HG02970 (cell line): ENCODE data around the gene ANG.
"Not testable (repeated sequence)": the region's sequence is repeated elsewhere in the genome, so short reads cannot be mapped to it uniquely, and the experiment has no call there.

ENCODE experiments used
- ATAC-seq: cut with Tn5 transposase; IDR thresholded peaks from one replicate; pipeline ENCODE4 v1.9.1; 2021; ENCODE audit warnings: mild to moderate bottlenecking, moderate library complexity, moderate number of reproducible peaks; ENCODE audit not compliant: unreplicated experiment, low FRiP score

The ANG gene

DNA sequence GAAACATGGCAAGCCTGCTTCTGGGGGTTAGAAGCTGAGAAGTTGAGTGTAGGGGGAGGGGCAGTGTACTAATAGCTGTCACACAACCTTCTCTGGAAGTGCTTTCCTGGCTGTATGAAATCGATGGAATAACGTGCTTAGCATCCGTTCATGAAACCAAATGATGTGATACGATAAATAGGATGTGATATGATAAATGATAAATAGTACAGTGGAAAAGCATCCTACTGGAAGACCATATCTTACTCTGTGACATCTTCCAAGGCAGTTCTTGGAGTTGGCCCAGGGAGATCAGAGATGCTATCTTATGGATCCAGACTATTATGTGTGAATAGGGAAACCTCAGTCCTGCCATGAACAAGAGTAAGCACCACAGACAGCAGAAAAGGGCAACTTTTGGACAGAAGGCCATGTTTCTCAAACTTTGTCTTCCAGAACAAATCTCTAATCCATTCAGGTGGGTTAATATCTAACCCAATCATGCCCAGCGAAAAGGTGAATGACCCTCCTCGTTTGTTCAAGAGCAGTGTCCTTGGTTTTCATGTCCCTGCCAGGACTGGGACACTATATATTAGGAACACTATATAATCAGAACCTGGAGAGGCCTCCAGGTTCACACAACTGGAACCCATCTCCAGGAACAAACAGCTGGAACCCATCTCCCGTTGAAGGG is at the start of gene ANG:
Gene ANG, plus strand, starts transcription at position 598 of the 673 bp plus-strand sequence. CDS start 4,801 bp downstream, outside the sequence.
- no peak for ATAC-seq

DNA sequence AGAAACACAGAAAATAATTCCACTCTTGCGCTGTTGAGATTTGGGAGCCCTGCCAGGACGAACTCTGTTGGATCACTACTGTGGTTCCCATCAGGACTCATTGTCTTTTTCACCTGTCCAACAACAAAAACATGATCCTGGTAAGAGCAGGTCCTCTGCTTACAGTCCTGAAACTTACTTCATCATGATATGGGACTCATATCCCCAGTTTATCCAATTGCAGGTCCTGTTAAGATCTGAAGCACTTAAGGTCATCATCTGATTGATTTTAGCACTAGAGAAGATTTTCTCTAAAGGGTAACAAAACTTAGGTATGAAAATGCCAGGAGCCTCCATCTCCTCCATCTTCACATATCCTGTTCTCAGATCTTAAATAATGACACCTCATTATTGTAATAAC is 47.0 kb upstream of the ANG start, which contains the start of gene OR6S1:
Gene OR6S1, minus strand, starts transcription at position 101 of the 400 bp plus-strand sequence. Its CDS starts 0 bp downstream, at position 101.
- no peak for ATAC-seq

DNA sequence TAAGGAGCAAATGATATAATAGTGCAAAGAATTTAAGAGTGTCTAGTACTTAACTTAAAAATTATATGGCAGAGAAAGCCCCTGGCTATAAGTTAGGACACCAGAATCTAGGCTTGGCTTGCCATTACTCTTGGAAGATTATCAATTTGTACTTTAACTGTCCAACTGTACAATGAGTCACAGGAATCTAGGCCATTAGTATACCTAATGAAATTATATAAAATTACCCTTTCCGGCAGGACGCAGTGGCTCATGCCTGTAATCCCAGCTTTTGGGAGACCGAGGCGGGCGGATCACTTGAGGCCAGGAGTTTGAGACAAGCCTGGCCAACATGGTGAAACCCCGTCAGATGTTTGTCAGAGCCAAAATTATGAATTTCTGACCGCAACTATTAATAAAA is 46.4 kb upstream of the ANG start:
- ATAC-seq = no peak

DNA sequence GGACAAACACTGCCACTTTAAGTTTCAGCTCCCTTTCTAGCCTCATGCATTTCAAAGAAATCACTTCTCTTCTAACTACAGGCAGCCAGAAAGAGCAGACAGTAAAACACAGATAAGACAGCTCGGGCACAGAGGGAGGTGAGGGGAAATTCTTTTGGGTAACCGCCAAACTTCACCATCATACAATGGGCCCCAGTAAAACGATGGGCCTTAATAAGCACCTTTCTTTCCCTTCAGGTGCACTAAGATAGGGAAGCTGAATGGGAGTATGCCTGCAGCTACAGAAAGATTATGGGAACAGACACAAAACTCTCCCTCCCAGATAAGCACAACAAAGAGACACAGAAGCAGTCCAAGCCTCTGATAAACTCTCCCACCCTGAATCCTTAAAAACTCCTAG is 45.8 kb upstream of the ANG start:
- not testable (repeated sequence) for ATAC-seq

DNA sequence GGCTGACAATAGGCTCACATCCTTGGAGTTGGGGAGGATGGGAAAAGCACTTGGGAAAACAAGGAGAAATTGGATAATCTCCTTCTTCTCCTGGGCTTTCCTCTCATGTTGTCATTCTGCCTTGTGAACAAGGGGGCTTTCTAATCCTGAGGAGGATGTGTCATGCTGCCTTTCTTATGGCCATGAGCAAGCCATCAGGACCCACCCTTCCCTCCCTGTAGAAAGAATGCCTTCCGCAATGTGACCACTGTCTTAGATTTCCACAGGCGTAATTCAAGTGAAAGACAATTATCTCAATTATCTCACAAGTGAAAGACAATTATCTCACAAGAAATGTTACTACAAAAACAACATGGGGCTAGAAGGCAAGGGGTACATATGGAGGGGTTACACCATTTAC is 44.0 kb upstream of the ANG start:
- ATAC-seq = no peak

DNA sequence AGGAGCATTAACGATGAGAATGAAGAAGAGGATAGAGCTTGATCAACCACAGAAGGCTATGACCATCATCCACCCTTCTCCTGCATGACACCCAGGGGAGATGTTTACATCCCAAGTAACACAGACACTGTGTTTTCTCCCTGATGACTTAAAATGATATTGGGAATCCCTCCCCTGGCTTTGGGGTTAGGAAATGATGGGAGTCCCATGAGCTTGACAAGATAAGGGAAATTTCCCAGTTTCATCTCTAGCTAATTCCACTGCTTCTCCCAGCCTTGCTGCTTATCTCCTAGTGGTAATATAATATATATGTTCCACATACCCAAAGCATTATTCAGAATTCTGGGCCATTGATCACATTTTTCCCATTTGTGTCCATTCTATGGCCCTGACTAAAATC is 43.1 kb upstream of the ANG start:
- no peak for ATAC-seq

DNA sequence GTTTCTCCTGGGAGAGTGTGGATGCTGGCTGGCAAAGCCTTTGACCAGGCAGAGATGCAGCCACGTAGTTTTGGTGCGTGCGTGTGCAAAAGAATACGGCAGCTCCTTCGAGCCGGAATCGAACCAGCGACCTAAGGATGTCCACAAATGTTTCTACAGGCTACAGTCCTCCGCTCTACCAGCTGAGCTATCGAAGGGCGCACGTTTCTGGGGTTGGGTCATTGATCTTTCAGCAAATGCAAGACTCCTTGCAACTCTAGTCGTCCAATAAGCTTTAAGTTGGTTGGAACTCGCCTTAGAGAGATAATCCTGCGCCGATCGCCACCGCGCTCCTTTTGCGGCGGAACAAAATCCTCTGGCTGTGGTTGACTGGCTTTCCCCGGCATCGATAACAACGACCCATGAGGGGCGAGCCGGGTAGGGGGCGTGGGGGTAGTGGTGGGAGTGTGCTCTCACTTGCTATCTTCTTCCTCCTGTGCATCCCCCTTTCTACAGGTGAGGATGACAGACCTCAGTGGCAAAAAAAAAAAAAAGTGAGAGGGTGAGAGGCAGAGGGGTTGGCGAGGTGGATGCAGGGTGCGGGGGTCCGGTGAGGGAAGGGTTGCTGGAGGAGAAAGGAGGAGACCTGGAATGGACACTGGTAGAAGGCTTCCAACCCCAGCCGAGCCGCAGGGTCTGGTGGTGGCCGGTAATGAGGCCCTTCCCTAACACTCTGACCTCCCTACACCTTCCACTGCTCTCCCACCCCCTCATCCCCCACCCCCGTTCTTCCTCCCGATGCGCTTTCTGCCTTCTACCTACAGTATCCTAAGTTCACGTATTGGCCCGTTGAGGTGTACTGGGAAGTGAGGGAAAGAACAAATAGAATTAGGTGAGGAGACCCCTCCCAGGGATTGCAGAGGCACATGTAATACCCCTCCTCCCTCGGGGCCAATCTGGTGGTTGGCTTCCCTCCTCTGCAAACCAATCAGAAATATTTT is 35.3 kb upstream of the ANG start:
- ATAC-seq = no peak

DNA sequence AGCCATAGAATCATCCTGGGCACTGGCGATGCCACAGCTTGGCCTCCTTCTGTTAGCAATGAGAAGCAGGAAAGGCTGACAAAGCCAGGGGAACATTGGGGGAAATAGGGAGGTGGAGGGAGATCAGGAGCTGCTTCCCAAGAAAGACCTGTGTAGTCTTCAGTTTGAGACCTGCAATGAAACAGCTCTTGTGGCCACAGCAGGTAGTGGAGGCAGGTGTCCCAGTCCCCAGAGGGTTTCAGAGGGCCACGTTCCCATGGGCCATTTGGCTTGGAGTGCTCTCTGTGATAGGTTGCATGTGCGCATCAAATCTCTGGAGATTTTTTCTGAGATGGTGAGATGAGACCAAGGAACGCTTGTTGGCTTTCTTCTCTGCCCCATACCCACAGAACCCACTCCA is 32.7 kb upstream of the ANG start:
- no peak for ATAC-seq

DNA sequence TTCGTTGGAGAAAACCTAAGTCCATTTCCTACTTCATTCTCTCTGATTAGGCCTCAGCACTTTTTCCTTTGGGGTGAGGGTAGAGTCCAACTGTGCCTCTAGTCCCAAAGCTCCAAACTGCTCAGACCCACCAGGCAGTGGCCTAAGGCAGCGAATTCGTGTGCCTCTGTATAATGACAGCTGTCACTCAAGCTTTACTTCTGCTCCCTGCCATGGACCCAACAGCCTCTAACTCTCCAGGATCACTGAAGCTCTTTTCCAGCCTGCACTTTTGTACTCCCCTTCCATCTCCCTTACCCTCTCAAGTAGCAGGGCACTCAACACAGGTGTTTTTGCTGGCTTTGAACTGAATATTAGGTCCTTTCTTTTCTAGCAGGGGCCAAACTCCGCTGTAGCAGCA is 32.3 kb upstream of the ANG start:
- no peak for ATAC-seq

DNA sequence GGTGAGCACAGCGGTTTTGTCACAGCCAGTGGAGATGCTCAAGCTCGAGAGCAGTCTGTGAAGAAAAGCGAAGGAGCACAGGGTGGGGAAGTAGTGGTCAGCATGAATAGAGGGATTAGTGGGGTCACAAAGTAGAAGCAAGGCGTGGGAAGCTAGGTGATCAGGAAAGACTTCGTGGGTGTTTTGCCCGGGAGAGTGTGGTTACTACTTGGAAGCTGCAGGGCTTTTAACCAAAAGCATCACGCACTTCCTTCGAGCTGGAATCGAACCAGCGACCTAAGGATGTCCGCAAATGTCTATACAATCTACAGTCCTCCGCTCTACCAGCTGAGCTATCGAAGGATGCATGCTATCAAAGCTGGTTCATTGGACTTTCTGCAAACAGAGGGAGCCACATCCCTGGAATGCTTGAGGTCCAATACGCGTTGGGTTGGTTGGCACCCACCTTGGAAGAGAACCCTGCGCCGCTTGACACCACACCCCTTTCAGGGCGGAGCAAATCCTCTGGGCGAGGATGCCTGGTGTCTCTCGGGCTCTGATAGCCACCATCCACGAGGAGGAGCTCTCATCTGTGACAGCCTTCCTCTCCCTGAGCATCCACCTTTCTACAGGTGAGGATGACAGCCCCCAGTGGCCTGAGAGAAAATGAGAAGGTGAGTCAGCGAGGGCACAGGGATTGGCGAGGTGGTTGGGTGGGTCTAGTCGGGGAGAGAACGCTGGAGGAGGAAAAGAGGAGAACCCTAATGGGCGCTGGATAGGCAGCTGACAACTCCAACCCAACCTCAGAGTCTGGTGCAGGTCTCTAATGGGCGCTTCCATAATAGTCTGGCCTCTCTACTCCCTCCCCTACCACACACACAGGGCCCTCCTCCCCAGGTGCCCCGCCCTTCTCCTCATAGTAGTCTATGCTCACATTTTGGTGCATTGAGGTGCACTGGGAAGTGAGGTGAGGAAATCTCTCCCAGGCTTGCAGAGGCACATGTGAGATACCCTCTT is 31.1 kb upstream of the ANG start:
- no peak for ATAC-seq

DNA sequence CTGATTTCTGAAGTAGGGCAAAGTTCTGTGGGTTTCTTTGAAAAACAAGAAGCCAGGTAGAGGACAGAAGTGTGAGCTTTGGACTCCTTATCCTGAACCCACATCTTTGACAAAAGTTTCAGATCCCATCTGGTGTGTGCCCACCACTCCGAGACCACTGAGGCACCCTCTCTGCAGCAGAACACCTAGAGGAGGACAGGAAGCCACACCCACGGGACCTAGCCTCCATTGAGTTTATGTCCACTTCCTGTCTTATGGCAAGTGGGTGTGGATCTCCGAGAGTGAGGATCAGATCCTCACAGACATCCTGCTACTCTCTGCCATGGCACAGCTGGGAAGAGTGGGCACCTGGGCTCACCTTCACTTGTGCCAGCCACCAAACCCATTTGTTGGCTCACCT is 30.3 kb upstream of the ANG start:
- ATAC-seq = no peak

DNA sequence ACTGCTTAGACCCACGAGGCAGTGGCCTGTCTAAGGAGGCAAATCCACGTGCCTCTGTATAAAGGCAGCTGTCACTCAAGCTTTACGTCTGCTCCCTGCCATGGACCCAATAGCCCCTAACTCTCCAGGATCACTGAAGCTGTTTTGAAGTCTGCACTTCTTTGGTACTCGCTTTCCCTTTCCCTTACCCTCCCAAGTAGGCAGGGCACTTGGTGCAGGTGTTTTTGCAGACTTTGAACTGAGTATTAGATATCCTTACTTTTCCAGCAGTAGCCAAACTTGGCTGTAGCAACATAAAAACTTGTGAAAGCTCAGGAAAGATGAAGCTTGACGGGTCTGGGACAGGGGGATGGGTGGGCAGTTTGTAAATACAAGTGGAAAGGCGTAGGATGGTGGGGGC is 29.2 kb upstream of the ANG start:
- no peak for ATAC-seq

DNA sequence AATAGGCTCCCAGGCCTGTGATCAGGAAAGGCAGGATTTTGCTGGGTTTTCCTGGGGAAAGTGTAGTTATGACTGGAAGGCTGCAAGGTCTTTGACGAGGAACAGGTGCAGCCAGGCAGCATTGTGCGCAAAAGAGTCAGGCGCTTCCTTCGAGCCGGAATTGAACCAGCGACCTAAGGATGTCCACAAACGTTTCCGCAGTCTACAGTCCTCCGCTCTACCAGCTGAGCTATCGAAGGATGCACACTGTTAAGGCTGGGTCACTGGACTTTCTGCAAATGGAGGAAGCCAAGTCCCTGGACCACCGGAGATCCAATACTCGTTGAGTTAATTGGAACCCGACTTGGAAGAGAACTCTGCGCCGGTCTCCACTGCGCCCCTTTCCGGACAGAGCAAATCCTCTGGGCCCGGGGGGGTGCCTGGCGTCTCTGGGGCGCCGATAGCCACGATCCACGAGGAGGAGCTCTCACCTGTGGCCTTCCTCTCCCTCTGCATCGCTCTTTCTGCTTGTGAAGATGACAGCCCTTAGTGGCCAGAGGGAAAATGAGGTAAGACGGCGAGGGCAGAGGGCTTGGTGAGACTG is 28.7 kb upstream of the ANG start:
- no peak for ATAC-seq

DNA sequence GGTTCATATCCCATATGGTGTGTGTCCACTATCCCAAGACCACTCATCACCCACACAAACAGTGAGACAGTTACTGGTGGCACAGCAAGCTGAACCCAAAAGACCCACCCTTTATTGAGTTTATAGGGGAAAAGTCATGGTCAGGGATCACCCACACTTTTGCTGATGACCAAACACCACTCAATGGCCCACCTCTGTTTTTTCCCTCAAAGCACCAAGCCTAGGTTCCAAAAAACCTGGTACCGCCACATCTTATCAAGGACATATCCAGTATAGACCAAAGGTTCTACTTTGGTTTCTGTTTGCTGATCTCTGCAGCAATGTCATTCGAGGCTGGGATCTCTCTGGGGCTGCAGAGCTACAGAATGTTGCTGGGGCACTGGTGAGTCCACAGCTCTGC is 27.4 kb upstream of the ANG start:
- ATAC-seq = no peak

DNA sequence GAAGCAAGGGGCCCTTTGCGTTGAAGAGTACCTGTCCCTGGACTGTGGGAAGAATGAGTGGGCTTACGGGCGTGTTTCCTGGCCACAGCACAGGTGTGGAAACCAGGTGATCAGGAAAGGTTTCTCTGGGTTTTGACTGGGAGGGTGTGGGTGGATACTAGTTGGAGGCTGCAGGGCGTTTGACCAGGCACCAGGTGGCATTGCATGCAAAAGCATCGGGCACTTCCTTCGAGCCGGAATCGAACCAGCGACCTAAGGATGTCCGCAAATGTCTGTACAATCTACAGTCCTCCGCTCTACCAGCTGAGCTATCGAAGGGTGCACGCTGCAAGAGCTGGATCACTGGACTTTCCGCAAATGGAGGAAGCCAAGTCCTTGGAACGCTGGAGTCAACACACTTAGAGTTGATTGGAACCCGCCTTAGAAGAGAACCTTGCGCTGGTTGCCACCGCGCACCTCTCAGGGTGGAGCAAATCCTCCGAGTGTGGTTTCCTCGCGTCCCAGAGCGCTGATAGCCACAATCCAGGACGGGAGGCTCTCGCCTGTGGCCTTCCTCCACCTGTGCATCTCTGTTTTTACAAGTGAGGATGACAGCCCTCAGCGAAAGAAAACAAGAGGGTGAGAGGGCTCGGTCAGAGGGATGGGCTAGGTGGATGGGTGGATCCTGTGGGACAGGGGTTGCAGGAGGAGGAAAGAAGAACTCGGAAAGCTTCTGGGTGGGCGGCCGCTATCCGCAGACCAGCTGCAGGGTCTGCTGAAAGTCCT is 25.4 kb upstream of the ANG start:
- peak; percentile 40 for ATAC-seq

DNA sequence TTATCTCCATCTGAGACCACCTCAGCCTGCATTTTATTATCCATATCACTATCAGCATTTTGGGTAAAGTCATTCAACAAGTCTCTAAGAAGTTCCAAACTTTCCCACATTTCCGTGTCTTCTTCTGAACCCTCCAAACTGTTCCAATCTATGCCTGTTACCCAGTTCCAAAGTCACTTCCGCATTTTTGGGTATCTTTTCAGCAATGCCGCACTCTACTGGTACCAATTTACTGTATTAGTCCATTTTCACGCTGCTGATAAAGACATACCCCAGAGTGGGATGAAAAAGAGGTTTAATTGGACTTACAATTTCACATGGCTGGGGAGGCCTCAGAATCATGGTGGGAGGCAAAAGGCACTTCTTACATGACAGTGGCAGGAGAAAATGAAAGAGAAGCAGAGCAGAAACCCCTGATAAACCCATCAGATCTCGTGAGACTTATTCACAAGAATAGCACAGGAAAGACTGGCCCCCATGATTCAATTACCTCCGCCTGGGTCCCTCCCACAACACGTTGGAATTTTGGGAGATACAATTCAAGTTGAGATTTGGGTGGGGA is 22.1 kb upstream of the ANG start:
- not testable (repeated sequence) for ATAC-seq

DNA sequence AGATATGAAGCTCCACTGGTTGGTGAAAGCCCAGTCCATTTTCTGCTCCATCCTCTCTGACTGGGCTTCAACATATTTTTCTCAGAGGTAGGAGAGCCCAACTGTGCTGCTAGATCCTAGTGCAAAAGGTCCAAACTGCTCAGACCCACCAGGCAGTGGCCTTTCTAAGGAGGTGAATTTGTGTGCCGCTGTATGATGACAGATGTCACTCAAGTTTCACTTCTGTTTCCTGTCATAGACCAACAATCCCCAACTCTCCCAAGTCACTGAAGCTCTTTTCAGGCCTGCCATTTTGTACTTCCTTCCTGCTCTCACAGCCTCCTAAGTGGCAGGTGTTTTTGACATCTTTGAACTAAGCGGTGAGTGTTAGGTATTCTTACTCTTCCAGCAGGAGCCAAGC is 20.6 kb upstream of the ANG start:
- ATAC-seq = peak; percentile 63

DNA sequence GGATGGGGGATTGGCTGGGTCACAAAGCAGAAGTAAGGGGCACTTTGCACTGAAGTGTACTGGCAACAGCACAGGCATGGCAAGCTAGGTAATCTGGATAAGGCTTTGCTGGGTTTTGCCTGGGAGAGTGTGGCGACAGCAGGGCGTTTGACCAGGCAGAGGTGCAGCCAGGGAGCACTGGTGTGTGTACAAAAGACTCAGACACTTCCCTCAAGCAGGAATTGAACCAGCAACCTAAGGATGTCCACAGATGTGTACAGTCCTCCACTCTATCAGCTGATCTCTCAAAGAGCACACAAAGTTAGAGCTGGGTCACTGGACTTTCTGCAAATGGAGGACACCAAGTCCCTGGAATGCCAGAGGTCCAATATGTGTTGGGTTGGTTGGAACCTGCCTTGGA is 19.6 kb upstream of the ANG start:
- no peak for ATAC-seq
